CD4-positive, alpha-beta T cell treated with Interleukin-12 subunit alpha and Interleukin-12 subunit beta, for 1 hour (primary cell): ENCODE data around the gene STAB1.

Source experiments
- DNase-seq: peaks from one replicate; pipeline ENCODE4 v3.0.0-alpha.2; 2020

The STAB1 gene

GRCh38 chr3:52507359-52507758 is 12.2 kb downstream of the STAB1 start:
- no peak for DNase-seq

GRCh38 chr3:52509753-52510328 is 14.7 kb downstream of the STAB1 start:
- DNase-seq = no peak

GRCh38 chr3:52511509-52511908 is 16.4 kb downstream of the STAB1 start:
- DNase-seq = no peak

GRCh38 chr3:52512105-52512504 is 17.0 kb downstream of the STAB1 start:
- DNase-seq = no peak

GRCh38 chr3:52512727-52513126 is 17.6 kb downstream of the STAB1 start:
- DNase-seq = no peak

- no peak for DNase-seq
Measured at GRCh38 chr3:52513281-52513680, 18.1 kb downstream of the STAB1 start.

- DNase-seq = no peak
Measured at GRCh38 chr3:52514576-52514975, 19.4 kb downstream of the STAB1 start.

- DNase-seq = no peak
Measured at GRCh38 chr3:52515192-52515591, 20.1 kb downstream of the STAB1 start.

GRCh38 chr3:52516509-52517195 is 21.5 kb downstream of the STAB1 start:
- DNase-seq = no peak

GRCh38 chr3:52517796-52518722 is 22.9 kb downstream of the STAB1 start:
- DNase-seq = no peak

- no peak for DNase-seq
Measured at GRCh38 chr3:52518723-52519444, 23.7 kb downstream of the STAB1 start.

GRCh38 chr3:52519445-52520140 is 24.5 kb downstream of the STAB1 start:
- DNase-seq = no peak

- no peak for DNase-seq
Measured at GRCh38 chr3:52520141-52520667, 25.1 kb downstream of the STAB1 start.

GRCh38 chr3:52520716-52521487 is 25.8 kb downstream of the STAB1 start:
- DNase-seq = no peak

- no peak for DNase-seq
Measured at GRCh38 chr3:52521488-52521824, 26.3 kb downstream of the STAB1 start.

GRCh38 chr3:52521881-52522650 is 26.9 kb downstream of the STAB1 start:
- no peak for DNase-seq

- no peak for DNase-seq
Measured at GRCh38 chr3:52522651-52523251, 27.6 kb downstream of the STAB1 start.

GRCh38 chr3:52523386-52524257 is 28.5 kb downstream of the STAB1 start:
- DNase-seq = no peak

- DNase-seq = no peak
Measured at GRCh38 chr3:52524258-52524751, 29.2 kb downstream of the STAB1 start.
